PC-3 (cell line): Measurements from ENCODE around the gene SLC13A4. TPM values are rescaled to one million over a fixed set of nuclear protein-coding genes. Genes with fewer than 3 reads are reported as not detected.

Source experiments
- ATAC-seq: fragments of 200-7000 bp; cut with Tn5 transposase; 2 replicates; pipeline ENCODE4 v1.9.1; 2020; ENCODE audit warnings: mild to moderate bottlenecking, moderate library complexity
- BruUV-seq: library from RNA; stranded (reverse); fragments of 400-500 nt; replicated peaks from 2 replicates; lab custom pipeline; 2021; lab: Mats Ljungman, UMichigan
- CTCF ChIA-PET: fragments of 300-600 bp; sonication (Branson Sonifier 250); formaldehyde crosslinking; loops from one replicate; lab custom pipeline; 2022; ENCODE audit warnings: antibody characterized with exemption; lab: Charles Lee
- POLR2A ChIA-PET: fragments of 300-600 bp; sonication (Branson Sonifier 250); formaldehyde crosslinking; loops from one replicate; lab custom pipeline; 2022; ENCODE audit warnings: antibody characterized with exemption; ENCODE audit not compliant: unreplicated experiment; lab: Charles Lee
- DNase-seq: peaks from one replicate; pipeline ENCODE4 v3.0.0-alpha.2; 2015
- H2AFZ ChIP-seq: fragments of 300-600 bp; sonication (generic); 2 replicates; pipeline ENCODE4 v1.6.0; 2016; ENCODE audit warnings: antibody characterized with exemption, low read length
- H3F3A ChIP-seq: fragments of 300-600 bp; sonication (generic); one replicate; pipeline ENCODE4 v1.6.0; 2017; ENCODE audit warnings: antibody characterized with exemption, low read length, control low read depth, mild to moderate bottlenecking; ENCODE audit not compliant: unreplicated experiment
- H3K27ac ChIP-seq: fragments of 300-600 bp; sonication (generic); 2 replicates; pipeline ENCODE4 v1.5.1; 2016; ENCODE audit warnings: mild to moderate bottlenecking, low read length
- H3K27me3 ChIP-seq: fragments of 300-600 bp; sonication (generic); 2 replicates; pipeline ENCODE4 v1.6.1; 2016; ENCODE audit warnings: low read length, mixed read lengths
- H3K36me3 ChIP-seq: fragments of 300-600 bp; sonication (generic); 2 replicates; pipeline ENCODE4 v1.6.1; 2016; ENCODE audit warnings: low read depth, mixed run types, low read length, mixed read lengths
- H3K4me1 ChIP-seq: fragments of 300-600 bp; sonication (generic); 2 replicates; pipeline ENCODE4 v1.5.1; 2016; ENCODE audit warnings: low read length; ENCODE audit not compliant: insufficient read depth
- H3K4me2 ChIP-seq: fragments of 300-600 bp; sonication (generic); 2 replicates; pipeline ENCODE4 v1.6.0; 2016; ENCODE audit warnings: low read length
- H3K4me3 ChIP-seq: fragments of 300-600 bp; sonication (generic); 2 replicates; pipeline ENCODE4 v1.5.1; 2016; ENCODE audit warnings: mild to moderate bottlenecking, low read length, mixed read lengths
- H3K79me2 ChIP-seq: fragments of 300-600 bp; sonication (generic); 2 replicates; pipeline ENCODE4 v1.6.1; 2017; ENCODE audit warnings: low read length, mixed read lengths
- H3K9ac ChIP-seq: fragments of 300-600 bp; sonication (generic); 2 replicates; pipeline ENCODE4 v1.6.0; 2016; ENCODE audit warnings: mild to moderate bottlenecking, low read length
- H3K9me2 ChIP-seq: fragments of 300-600 bp; sonication (generic); replicated peaks from 2 replicates; pipeline ENCODE4 v1.6.1; 2016; ENCODE audit warnings: mixed run types, low read length, mixed read lengths
- H3K9me3 ChIP-seq: fragments of 300-600 bp; sonication (generic); 2 replicates; pipeline ENCODE4 v1.6.1; 2016; ENCODE audit warnings: low read length, mixed read lengths
- H4K20me1 ChIP-seq: fragments of 300-600 bp; sonication (generic); 2 replicates; pipeline ENCODE4 v1.6.1; 2016; ENCODE audit warnings: low read length, mixed read lengths
- EZH2 ChIP-seq: fragments of 300-600 bp; sonication (generic); IDR thresholded peaks from one replicate; pipeline ENCODE4 v1.6.1; 2017; ENCODE audit warnings: antibody characterized with exemption, mild to moderate bottlenecking, low read length; ENCODE audit not compliant: unreplicated experiment
- EZH2phosphoT487 ChIP-seq: fragments of 300-600 bp; sonication (generic); IDR thresholded peaks from 2 replicates; pipeline ENCODE4 v1.6.1; 2018; ENCODE audit warnings: mild to moderate bottlenecking, antibody characterized with exemption, low read length, borderline replicate concordance
- intact Hi-C: fragments of 100-400 bp; cut with micrococcal nuclease; formaldehyde crosslinking; loops from 2 replicates; pipeline ENCODE4 v1.9.0; 2023
- total RNA-seq: library from RNA; depleted of rRNA; stranded (reverse); fragments of >200 nt; gene quantifications from 2 replicates; pipeline ENCODE4 v1.2.3, GENCODE V29; 2014
- TF ChIP-seq, protein P1 (sequence below): fragments of 300-600 bp; sonication (generic); conservative IDR thresholded peaks from 2 replicates; pipeline ENCODE4 v1.5.1; 2017; ENCODE audit warnings: antibody characterized with exemption, low read depth, mild to moderate bottlenecking, low read length

SLC13A4 gene
- total RNA-seq, 1 experiment from 2014 or later, result not detected

DNA sequence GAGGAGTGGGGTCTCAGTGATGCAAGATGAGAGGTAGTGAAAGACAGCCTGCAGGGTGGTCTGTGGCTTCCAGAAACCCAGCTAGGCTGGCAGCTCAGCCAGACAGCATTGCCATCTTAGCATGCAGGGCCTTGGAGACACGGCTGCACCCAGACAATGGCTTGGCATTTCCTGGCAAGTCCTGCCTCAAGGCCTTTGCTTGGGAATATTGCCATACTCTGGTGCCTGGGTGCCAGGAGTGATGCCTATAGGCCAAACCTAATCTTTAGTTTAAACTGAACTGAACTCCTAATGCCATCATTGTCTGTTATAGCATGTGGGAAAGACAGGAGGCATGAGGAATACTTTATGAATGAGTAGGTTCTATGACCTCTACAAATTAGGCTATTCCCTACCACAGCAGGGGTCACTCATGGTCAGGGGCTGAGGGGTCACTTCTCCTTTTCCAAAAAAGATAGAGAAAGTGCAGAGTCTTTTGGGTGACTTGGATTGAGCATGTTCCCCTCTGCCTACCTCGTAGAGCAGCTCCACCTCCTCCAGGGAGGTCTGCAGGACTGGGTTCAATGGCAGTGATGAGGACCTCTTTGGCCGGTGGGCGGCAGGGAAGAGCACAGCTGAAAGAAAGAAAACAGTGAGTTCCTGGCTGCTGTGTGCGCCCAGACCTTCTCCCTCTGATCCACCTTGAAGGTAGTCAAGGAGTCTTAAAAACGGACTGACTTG lies 8.8 kb upstream of the SLC13A4 start:
- Histone ChIP-seq H3K9ac (no peak overlapping the region), H2AFZ (no peak overlapping the region), H3K36me3 (no peaks in the 10 kb centered on the region), H3F3A (no peaks in the 10 kb centered on the region), H3K27ac (no peak overlapping the region), H3K27me3 (no peaks in the 10 kb centered on the region), H3K4me2 (no peak overlapping the region), H3K4me3 (no peak overlapping the region), H4K20me1 (no peaks in the 10 kb centered on the region), H3K9me2 (no peaks in the 10 kb centered on the region), H3K9me3 (no peaks in the 10 kb centered on the region), H3K79me2 (no peaks in the 10 kb centered on the region), H3K4me1 (no peaks in the 10 kb centered on the region)
- ATAC-seq (no peak), DNase-seq (no peak)
- intact Hi-C loops, result no loop called here
- CTCF ChIA-PET, result no interaction called here
- POLR2A ChIA-PET, result no interaction called here
- no peak for TF ChIP-seq EZH2
- TF ChIP-seq, protein P1, sequence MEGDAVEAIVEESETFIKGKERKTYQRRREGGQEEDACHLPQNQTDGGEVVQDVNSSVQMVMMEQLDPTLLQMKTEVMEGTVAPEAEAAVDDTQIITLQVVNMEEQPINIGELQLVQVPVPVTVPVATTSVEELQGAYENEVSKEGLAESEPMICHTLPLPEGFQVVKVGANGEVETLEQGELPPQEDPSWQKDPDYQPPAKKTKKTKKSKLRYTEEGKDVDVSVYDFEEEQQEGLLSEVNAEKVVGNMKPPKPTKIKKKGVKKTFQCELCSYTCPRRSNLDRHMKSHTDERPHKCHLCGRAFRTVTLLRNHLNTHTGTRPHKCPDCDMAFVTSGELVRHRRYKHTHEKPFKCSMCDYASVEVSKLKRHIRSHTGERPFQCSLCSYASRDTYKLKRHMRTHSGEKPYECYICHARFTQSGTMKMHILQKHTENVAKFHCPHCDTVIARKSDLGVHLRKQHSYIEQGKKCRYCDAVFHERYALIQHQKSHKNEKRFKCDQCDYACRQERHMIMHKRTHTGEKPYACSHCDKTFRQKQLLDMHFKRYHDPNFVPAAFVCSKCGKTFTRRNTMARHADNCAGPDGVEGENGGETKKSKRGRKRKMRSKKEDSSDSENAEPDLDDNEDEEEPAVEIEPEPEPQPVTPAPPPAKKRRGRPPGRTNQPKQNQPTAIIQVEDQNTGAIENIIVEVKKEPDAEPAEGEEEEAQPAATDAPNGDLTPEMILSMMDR, result no peak
- TF ChIP-seq EZH2phosphoT487, result no peak
- BruUV-seq, result no TSS peak

DNA sequence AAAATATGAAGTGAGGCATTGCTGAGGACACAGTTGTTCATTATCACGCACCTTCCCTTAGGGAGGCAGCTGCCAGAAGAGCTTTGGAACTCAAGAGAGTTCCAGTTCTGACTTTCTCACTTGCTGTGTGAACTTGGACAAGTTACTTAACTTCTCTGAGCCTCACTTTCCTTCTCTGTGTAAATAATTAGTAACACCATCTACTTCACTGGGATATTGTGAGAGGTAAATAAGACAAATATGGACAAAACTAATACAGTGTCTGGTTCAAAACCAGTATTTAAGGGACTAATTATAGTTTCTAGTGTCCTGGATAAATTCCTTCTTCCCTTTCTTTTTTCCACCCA lies 6.3 kb upstream of the SLC13A4 start:
- H3F3A ChIP-seq, result no peaks in the 10 kb centered on the region
- no peaks in the 10 kb centered on the region for H3K9me3 ChIP-seq
- no peak overlapping the region for H3K4me2 ChIP-seq
- H3K4me1 ChIP-seq, result no peaks in the 10 kb centered on the region
- ChIA-PET POLR2A (no interaction called here), CTCF (no interaction called here)
- no TSS peak for BruUV-seq
- H3K9me2 ChIP-seq, result no peaks in the 10 kb centered on the region
- ATAC-seq, result no peak
- no peaks in the 10 kb centered on the region for H3K36me3 ChIP-seq
- H4K20me1 ChIP-seq, result no peaks in the 10 kb centered on the region
- H3K79me2 ChIP-seq, result no peaks in the 10 kb centered on the region
- no peak overlapping the region for H3K27ac ChIP-seq
- H2AFZ ChIP-seq, result no peak overlapping the region
- H3K4me3 ChIP-seq, result no peak overlapping the region
- TF ChIP-seq, protein P1, result no peak
- TF ChIP-seq EZH2phosphoT487 (no peak), EZH2 (no peak)
- intact Hi-C loops, result no loop called here
- no peaks in the 10 kb centered on the region for H3K27me3 ChIP-seq
- no peak overlapping the region for H3K9ac ChIP-seq
- DNase-seq, result no peak

DNA sequence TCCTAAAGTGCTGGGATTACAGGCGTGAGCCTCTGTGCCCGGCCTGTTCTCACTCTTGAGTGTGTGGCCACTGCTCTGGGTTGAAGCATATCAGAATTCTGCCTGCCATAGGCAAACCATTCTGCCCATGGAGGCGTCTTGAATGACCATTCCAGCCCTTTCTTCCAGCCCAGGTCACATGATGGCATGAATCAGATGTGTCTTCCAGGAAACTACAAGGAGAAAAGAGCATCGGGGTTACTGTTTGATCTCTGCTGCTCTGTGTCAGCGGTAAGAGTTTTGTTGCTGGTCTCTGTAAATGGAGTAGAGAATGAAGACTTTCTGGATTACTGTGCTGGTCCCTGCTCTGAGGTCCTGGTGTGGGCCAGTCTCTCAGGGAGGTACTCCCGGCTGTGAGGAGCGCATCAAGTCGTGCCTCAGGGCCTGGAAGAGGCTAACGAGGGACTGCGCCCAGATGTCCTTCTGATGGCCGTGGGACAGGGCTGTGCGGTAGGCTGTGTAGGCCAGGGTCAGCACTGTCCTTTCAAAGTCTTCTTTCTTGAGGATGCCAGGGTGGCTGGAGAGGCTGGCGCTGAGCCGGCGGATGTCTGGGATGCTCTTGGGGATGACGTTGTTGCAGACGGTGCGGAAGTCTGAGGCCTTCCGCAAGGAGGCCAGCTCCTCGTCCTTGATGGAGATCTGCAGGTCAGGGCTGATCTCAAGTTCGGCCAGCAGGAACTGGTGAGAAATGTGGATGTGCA lies 5.8 kb upstream of the SLC13A4 start:
- Histone ChIP-seq H3F3A (no peaks in the 10 kb centered on the region), H3K9ac (no peak overlapping the region), H3K27ac (no peak overlapping the region), H3K4me1 (no peaks in the 10 kb centered on the region), H4K20me1 (no peaks in the 10 kb centered on the region), H3K27me3 (no peaks in the 10 kb centered on the region), H2AFZ (no peak overlapping the region), H3K79me2 (no peaks in the 10 kb centered on the region), H3K4me3 (no peak overlapping the region), H3K9me3 (no peaks in the 10 kb centered on the region), H3K9me2 (no peaks in the 10 kb centered on the region), H3K36me3 (no peaks in the 10 kb centered on the region), H3K4me2 (no peak overlapping the region)
- TF ChIP-seq EZH2phosphoT487 (no peak), EZH2 (no peak)
- TF ChIP-seq, protein P1, result no peak
- DNase-seq (no peak), ATAC-seq (no peak)
- POLR2A ChIA-PET, result no interaction called here
- CTCF ChIA-PET, result no interaction called here
- no TSS peak for BruUV-seq
- intact Hi-C loops, result no loop called here
